Suprapubic skin (tissue), 4 donors: ENCODE measurements around the gene SORCS2. TPM values are rescaled to one million over a fixed set of nuclear protein-coding genes. Genes with fewer than 3 reads are reported as not detected.

Experiments used
- DNase-seq, 2 donors: peaks; one replicate each; pipeline ENCODE4 v3.0.0-alpha.2; 2019; ENCODE audit warnings: low spot score in 2 of 2
- H3K27ac ChIP-seq: fragments of 200-600 bp; sonication (generic); one replicate; pipeline ENCODE4 v1.5.1; 2019
- H3K27me3 ChIP-seq: fragments of 200-600 bp; sonication (generic); one replicate; pipeline ENCODE4 v1.5.1; 2019
- H3K36me3 ChIP-seq: fragments of 200-600 bp; sonication (generic); one replicate; pipeline ENCODE4 v1.5.1; 2019
- H3K4me1 ChIP-seq: fragments of 200-600 bp; sonication (generic); one replicate; pipeline ENCODE4 v1.5.1; 2019
- H3K4me3 ChIP-seq: fragments of 200-600 bp; sonication (generic); one replicate; pipeline ENCODE4 v1.5.1; 2019; ENCODE audit warnings: mild to moderate bottlenecking
- H3K9me3 ChIP-seq: fragments of 200-600 bp; sonication (generic); one replicate; pipeline ENCODE4 v1.5.1; 2019
- CTCF ChIP-seq, 2 donors: fragments of 200-600 bp in 1 of 2; fragments of 450-650 bp in 1 of 2; sonication (generic) in 1 of 2; IDR thresholded peaks; one replicate each; pipeline ENCODE4 v1.5.1; 2016 to 2019; ENCODE audit warnings: antibody characterized with exemption in 2 of 2, mild to moderate bottlenecking in 1 of 2, moderate library complexity in 1 of 2
- EP300 ChIP-seq: sonication (generic); formaldehyde crosslinking; IDR thresholded peaks from one replicate; pipeline ENCODE4 v1.6.1; 2017; ENCODE audit warnings: antibody characterized with exemption
- POLR2A ChIP-seq, 2 donors: fragments of 450-650 bp; IDR thresholded peaks; one replicate each; pipeline ENCODE4 v1.6.1; 2017; ENCODE audit warnings: antibody characterized with exemption in 2 of 2, mild to moderate bottlenecking in 2 of 2, moderate library complexity in 2 of 2
- POLR2AphosphoS5 ChIP-seq, 3 donors: sonication (generic); formaldehyde crosslinking; IDR thresholded peaks; one replicate each; pipeline ENCODE4 v1.6.1; 2017; ENCODE audit warnings: antibody characterized with exemption in 3 of 3
- WGBS: methylation state at CpG from one replicate; pipeline ENCODE4 v1.1.5; 2018; 5-methylcytosine and 5-hydroxymethylcytosine counted together
- total RNA-seq, 4 donors: library from RNA; depleted of rRNA; stranded (reverse); fragments of >200 nt; gene quantifications; one replicate each; pipeline ENCODE4 v1.1.0, GENCODE V29; 2016

The SORCS2 gene
- total RNA-seq, 4 donors from 2014 or later = 0.94 to 4.6 (median 1.3) TPM

GRCh38 chr4:7736436-7737267 lies 544.3 kb downstream of the SORCS2 start:
- H3K27ac ChIP-seq = no peak overlapping the region
- H3K4me3 ChIP-seq = no peak overlapping the region
- H3K36me3 ChIP-seq = no peaks in the 10 kb centered on the region
- WGBS = 88% methylated on average over 12 of the region's 31 CpGs
- no peaks in the 10 kb centered on the region for H3K4me1 ChIP-seq
- TF ChIP-seq POLR2AphosphoS5 (IDR thresholded peaks at IDR 0.05) = no peak
- TF ChIP-seq POLR2A (IDR thresholded peaks at IDR 0.05) = no peak
- TF ChIP-seq EP300 = no peak
- TF ChIP-seq CTCF (IDR thresholded peaks at IDR 0.05) = no peak
- H3K9me3 ChIP-seq = no peaks in the 10 kb centered on the region
- DNase-seq = no peak
- no peaks in the 10 kb centered on the region for H3K27me3 ChIP-seq

DNA sequence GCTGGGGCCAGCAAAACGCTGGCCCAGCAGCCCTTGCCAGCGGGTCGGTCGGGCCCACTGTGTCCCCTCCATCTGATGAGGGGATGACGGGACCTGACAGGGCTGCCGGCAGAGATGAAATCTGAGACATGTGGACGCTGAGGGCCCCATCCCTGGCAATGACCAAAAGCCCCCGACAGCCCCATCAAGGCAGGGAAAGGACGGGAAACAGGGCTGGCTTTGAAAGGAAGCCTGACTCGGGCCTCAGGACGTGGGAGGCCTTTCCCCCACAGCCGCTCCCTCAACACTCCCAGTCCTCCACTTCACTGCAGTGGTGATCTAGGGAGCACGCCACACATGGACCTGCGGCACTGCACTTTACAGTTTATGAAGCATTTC lies 544.9 kb downstream of the SORCS2 start:
- 87% methylated on average over 12 of the region's 14 CpGs for WGBS

GRCh38 chr4:7737752-7738457 lies 545.6 kb downstream of the SORCS2 start:
- no peak overlapping the region for H3K27ac ChIP-seq
- no peaks in the 10 kb centered on the region for H3K9me3 ChIP-seq
- H3K27me3 ChIP-seq = no peaks in the 10 kb centered on the region
- no peaks in the 10 kb centered on the region for H3K36me3 ChIP-seq
- TF ChIP-seq POLR2A (IDR thresholded peaks at IDR 0.05) (no peak), EP300 (no peak), POLR2AphosphoS5 (IDR thresholded peaks at IDR 0.05) (no peak), CTCF (IDR thresholded peaks at IDR 0.05) (no peak)
- no peak overlapping the region for H3K4me3 ChIP-seq
- no peaks in the 10 kb centered on the region for H3K4me1 ChIP-seq
- DNase-seq = no peak
- 97% methylated on average over 7 of the region's 19 CpGs for WGBS

More for the DNA sequence above, 544.9 kb downstream of the SORCS2 start:
- Histone ChIP-seq H3K4me1 (no peaks in the 10 kb centered on the region), H3K4me3 (no peak overlapping the region), H3K9me3 (no peaks in the 10 kb centered on the region), H3K36me3 (no peaks in the 10 kb centered on the region), H3K27me3 (no peaks in the 10 kb centered on the region), H3K27ac (no peak overlapping the region)
- no peak for TF ChIP-seq CTCF (IDR thresholded peaks at IDR 0.05)
- TF ChIP-seq POLR2AphosphoS5 (IDR thresholded peaks at IDR 0.05) = no peak
- no peak for TF ChIP-seq POLR2A (IDR thresholded peaks at IDR 0.05)
- no peak for TF ChIP-seq EP300
- no peak for DNase-seq

DNA sequence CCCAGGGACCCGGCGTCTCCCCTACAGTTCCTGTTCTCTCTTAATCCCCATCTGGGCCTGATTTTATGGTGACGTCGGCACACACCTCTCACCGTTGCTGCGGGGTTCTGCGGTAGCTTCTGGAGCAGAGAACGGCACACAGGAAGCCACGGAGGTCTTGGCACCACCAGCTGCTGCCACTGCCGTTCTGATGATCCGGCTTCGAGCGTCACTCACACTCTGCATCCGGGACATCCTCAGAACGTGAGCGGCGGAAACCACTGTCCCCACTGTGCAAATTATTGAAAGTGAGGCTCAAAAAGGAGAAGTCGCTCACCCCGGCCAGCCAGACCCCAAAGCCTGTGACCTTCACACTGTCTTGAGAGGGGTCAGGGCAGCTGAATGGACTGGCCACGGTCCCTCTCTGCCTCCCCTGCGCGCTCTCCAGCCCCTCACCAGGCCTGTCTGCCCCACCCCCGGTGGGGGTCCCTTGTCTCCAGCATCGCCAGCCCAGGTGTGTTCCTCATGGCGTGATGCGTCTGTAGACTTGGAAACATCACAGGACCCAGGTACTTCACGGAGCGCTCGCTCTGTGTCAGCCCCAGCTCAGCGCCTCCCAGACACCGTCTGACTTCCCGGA lies 546.2 kb downstream of the SORCS2 start:
- no peaks in the 10 kb centered on the region for H3K27me3 ChIP-seq
- H3K4me1 ChIP-seq = no peaks in the 10 kb centered on the region
- H3K4me3 ChIP-seq = no peak overlapping the region
- H3K36me3 ChIP-seq = no peaks in the 10 kb centered on the region
- no peaks in the 10 kb centered on the region for H3K9me3 ChIP-seq
- DNase-seq = no peak
- H3K27ac ChIP-seq = no peak overlapping the region
- no peak for TF ChIP-seq POLR2A (IDR thresholded peaks at IDR 0.05)
- no peak for TF ChIP-seq EP300
- TF ChIP-seq CTCF (IDR thresholded peaks at IDR 0.05) = no peak
- no peak for TF ChIP-seq POLR2AphosphoS5 (IDR thresholded peaks at IDR 0.05)
- WGBS = 93% methylated on average over 24 of the region's 32 CpGs
